A549 (cell line): ENCODE data around the gene NSMCE1. TPM values are rescaled to one million over a fixed set of nuclear protein-coding genes. Genes with fewer than 3 reads are reported as not detected.

ENCODE experiments used
- ATAC-seq, 2 experiments: fragments of 200-7000 bp in 1 of 2; fragments of >200 bp in 1 of 2; cut with Nextera tagmentation in 1 of 2; cut with Tn5 transposase in 1 of 2; 3 replicates each; pipeline versions ENCODE4 v1.8.0 to v1.9.1; 2018 to 2020; ENCODE audit warnings: mild to moderate bottlenecking in 1 of 2, moderate library complexity in 1 of 2
- CTCF ChIA-PET: fragments of 300-600 bp; sonication (Branson Sonifier 250); formaldehyde crosslinking; extraction: SDS; loops from one replicate; lab custom pipeline; 2021; ENCODE audit warnings: antibody characterized with exemption, inconsistent platforms; lab: Yijun Ruan, JAX
- POLR2A ChIA-PET: fragments of 350-600 bp; formaldehyde crosslinking; extraction: SDS; loops from one replicate; lab custom pipeline; 2021; ENCODE audit warnings: antibody characterized with exemption, inconsistent platforms; lab: Yijun Ruan, JAX
- DNase-seq, 2 experiments: peaks; one replicate each; pipeline versions ENCODE4 v3.0.0 to v3.0.0-alpha.2; 2011 to 2016; ENCODE audit warnings: low read depth in 1 of 2, low spot score in 1 of 2
- FAIRE-seq: peaks from 2 replicates; lab custom pipeline; 2011; peaks lifted over from hg19 to GRCh38; lab: Jason Lieb, UNC
- H3K27ac ChIP-seq, 2 experiments: fragments of >200 bp; sonication (Bioruptor Twin); formaldehyde crosslinking; 3 replicates each; pipeline ENCODE4 v1.5.1; 2016 to 2017
- H3K4me1 ChIP-seq: fragments of >200 bp; sonication (Bioruptor Twin); formaldehyde crosslinking; 3 replicates; pipeline ENCODE4 v1.6.1; 2016
- H3K4me2 ChIP-seq: fragments of >200 bp; sonication (Bioruptor Twin); formaldehyde crosslinking; 3 replicates; pipeline ENCODE4 v1.6.1; 2016
- H3K4me3 ChIP-seq: fragments of >200 bp; sonication (Bioruptor Twin); formaldehyde crosslinking; 3 replicates; pipeline ENCODE4 v1.5.1; 2016
- H3K9me3 ChIP-seq: fragments of >200 bp; sonication (Bioruptor Twin); formaldehyde crosslinking; 3 replicates; pipeline ENCODE4 v1.6.1; 2016
- EHMT2 ChIP-seq: fragments of 200-600 bp; sonication (generic); IDR thresholded peaks from 2 replicates; pipeline ENCODE4 v1.6.1; 2016; ENCODE audit warnings: antibody characterized with exemption, low read depth, mild to moderate bottlenecking, moderate library complexity
- HDAC2 ChIP-seq: fragments of 200-600 bp; sonication (generic); IDR thresholded peaks from 2 replicates; pipeline ENCODE4 v1.6.1; 2016
- HOXB5 ChIP-seq: fragments of 250-450 bp; sonication (Bioruptor Pico); IDR thresholded peaks from 2 replicates; pipeline ENCODE4 v1.5.0; 2020; ENCODE audit warnings: mild to moderate bottlenecking, moderate library complexity
- JUNB ChIP-seq: fragments of >200 bp; sonication (Bioruptor Twin); formaldehyde crosslinking; IDR thresholded peaks from 2 replicates; pipeline ENCODE4 v1.6.1; 2016
- KDM5A ChIP-seq: fragments of 200-600 bp; sonication (generic); IDR thresholded peaks from 2 replicates; pipeline ENCODE4 v1.6.1; 2016; ENCODE audit warnings: antibody characterized with exemption, mild to moderate bottlenecking
- MAFK ChIP-seq: fragments of 450-650 bp; IDR thresholded peaks from 2 replicates; pipeline ENCODE4 v1.6.1; 2014; ENCODE audit not compliant: partially characterized antibody
- RAD21 ChIP-seq, 2 experiments: fragments of >200 bp in 1 of 2; sonication (Bioruptor Twin) in 1 of 2; formaldehyde crosslinking in 1 of 2; IDR thresholded peaks in 1 of 2; conservative IDR thresholded peaks in 1 of 2; 2 replicates in 1 of 2; 3 replicates in 1 of 2; pipeline ENCODE4 v1.6.1; 2012 to 2018; ENCODE audit warnings: inconsistent platforms in 1 of 2
- RFX5 ChIP-seq: fragments of 450-650 bp; IDR thresholded peaks from 2 replicates; pipeline ENCODE4 v1.7.1; 2014; ENCODE audit warnings: antibody characterized with exemption, mild to moderate bottlenecking, moderate library complexity
- SMC3 ChIP-seq: fragments of >200 bp; sonication (Bioruptor Twin); formaldehyde crosslinking; IDR thresholded peaks from 3 replicates; pipeline ENCODE4 v1.6.1; 2018; ENCODE audit warnings: inconsistent platforms
- ZNF302 ChIP-seq: fragments of 250-450 bp; sonication (Bioruptor Pico); IDR thresholded peaks from 2 replicates; pipeline ENCODE4 v1.9.0; 2021; ENCODE audit warnings: inconsistent platforms, mild to moderate bottlenecking, moderate library complexity
- WGBS: methylation state at CpG from one replicate; pipeline ENCODE4 v1.1.6; 2017; ENCODE audit errors: missing lambda C conversion rate; 5-methylcytosine and 5-hydroxymethylcytosine counted together
- polyA plus RNA-seq, 4 experiments: library from polyadenylated mRNA; depleted of rRNA in 3 of 4; stranded (reverse); fragments of >200 nt; fragmentation: RNase III in 1 of 4; extraction: RNeasy Plus Mini Kit Qiagen cat#74134 plus additional on column Dnase treatment in 1 of 4; gene quantifications; 2 replicates in 3 of 4; 3 replicates in 1 of 4; pipeline ENCODE4 v1.2.3, GENCODE V29; 2011 to 2017
- TF ChIP-seq, protein P1 (sequence below): IDR thresholded peaks from 2 replicates; pipeline ENCODE4 v1.6.1; 2012; ENCODE audit warnings: low read depth, borderline replicate concordance
- TF ChIP-seq, protein P2 (sequence below): fragments of 250-450 bp; sonication (Bioruptor Pico); IDR thresholded peaks from 2 replicates; pipeline ENCODE4 v1.5.0; 2021; ENCODE audit warnings: mild to moderate bottlenecking, moderate library complexity, borderline replicate concordance
- TF ChIP-seq, protein P3 (sequence below): fragments of 250-450 bp; sonication (Bioruptor Pico); IDR thresholded peaks from 2 replicates; pipeline ENCODE4 v1.5.0; 2020; ENCODE audit warnings: low read depth, mild to moderate bottlenecking, moderate library complexity
- TF ChIP-seq, protein P4 (sequence below): fragments of 200-600 bp; sonication (generic); IDR thresholded peaks from 2 replicates; pipeline ENCODE4 v1.6.1; 2016; ENCODE audit warnings: antibody characterized with exemption, mild to moderate bottlenecking, moderate library complexity

Gene NSMCE1
- polyA plus RNA-seq, 2 of the 4 experiments (the other 2 are of a cell fraction) = 32.0 to 59.9 TPM

DNA sequence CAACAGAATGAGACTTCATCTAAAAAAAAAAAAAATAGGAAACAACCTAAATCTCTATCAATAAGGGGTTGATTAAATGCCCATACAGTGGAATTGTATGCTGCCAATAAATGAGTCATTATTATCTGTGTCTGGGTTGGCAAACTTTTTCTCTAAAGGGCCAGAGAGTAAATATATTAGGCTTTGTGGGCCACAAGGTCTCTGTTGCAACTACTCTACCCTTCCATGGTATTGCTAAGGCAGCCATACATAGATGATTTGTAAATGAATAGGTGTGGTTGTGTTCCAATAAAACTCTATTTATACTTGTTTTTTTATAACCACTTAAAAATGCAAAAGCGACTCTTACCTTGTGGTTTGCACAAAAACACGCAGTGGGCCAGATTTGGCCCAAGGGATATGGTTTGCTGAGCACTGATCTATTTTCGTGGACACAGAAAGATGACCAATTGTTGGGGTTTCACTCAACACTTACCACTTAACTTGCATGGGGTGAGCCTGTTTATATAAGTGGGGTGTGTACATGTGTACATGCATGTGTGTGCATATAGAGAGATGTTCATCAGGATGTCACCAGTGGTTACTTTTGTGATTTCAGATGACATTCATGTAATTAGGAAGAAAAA lies 32.8 kb upstream of the NSMCE1 start (continued):
- TF ChIP-seq, protein P1, sequence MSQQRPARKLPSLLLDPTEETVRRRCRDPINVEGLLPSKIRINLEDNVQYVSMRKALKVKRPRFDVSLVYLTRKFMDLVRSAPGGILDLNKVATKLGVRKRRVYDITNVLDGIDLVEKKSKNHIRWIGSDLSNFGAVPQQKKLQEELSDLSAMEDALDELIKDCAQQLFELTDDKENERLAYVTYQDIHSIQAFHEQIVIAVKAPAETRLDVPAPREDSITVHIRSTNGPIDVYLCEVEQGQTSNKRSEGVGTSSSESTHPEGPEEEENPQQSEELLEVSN = no peak
- TF ChIP-seq RAD21 (conservative IDR thresholded peaks at IDR 0.05 in 1 of 2, IDR thresholded peaks at IDR 0.05 in 1 of 2) = no peak
- no peak for TF ChIP-seq JUNB
- TF ChIP-seq RFX5 = no peak
- TF ChIP-seq, protein P2, sequence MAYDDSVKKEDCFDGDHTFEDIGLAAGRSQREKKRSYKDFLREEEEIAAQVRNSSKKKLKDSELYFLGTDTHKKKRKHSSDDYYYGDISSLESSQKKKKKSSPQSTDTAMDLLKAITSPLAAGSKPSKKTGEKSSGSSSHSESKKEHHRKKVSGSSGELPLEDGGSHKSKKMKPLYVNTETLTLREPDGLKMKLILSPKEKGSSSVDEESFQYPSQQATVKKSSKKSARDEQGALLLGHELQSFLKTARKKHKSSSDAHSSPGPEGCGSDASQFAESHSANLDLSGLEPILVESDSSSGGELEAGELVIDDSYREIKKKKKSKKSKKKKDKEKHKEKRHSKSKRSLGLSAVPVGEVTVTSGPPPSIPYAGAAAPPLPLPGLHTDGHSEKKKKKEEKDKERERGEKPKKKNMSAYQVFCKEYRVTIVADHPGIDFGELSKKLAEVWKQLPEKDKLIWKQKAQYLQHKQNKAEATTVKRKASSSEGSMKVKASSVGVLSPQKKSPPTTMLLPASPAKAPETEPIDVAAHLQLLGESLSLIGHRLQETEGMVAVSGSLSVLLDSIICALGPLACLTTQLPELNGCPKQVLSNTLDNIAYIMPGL = no peak
- TF ChIP-seq, all 56 proteins: peak for 0

DNA sequence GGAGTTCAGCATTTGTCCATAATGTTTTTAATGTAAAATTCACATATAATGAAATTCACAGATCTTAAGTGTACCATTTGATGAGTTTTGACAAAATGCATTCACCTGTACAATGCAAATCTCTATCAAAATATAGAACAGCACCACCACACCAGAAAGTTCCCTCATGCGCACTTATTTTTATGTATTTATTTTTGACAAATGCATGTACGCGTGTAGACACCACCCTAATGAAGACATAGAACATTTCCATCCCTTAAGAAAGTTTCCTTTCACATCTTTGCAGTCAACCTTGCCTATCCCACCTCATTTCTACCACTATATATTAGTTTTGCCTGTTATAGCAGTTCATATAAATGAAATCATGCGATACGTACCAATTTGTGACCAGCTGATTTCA lies 29.6 kb upstream of the NSMCE1 start:
- DNase-seq = no peak
- Histone ChIP-seq H3K4me3 (no peak overlapping the region), H3K27ac (no peak overlapping the region), H3K4me2 (no peak overlapping the region), H3K4me1 (no peaks in the 10 kb centered on the region), H3K9me3 (no peaks in the 10 kb centered on the region)
- no peak for TF ChIP-seq RAD21 (conservative IDR thresholded peaks at IDR 0.05 in 1 of 2, IDR thresholded peaks at IDR 0.05 in 1 of 2)
- TF ChIP-seq, protein P3, sequence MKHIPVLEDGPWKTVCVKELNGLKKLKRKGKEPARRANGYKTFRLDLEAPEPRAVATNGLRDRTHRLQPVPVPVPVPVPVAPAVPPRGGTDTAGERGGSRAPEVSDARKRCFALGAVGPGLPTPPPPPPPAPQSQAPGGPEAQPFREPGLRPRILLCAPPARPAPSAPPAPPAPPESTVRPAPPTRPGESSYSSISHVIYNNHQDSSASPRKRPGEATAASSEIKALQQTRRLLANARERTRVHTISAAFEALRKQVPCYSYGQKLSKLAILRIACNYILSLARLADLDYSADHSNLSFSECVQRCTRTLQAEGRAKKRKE (CRISPR knock-in tag) = no peak
- TF ChIP-seq HOXB5 (CRISPR knock-in tag) = no peak
- no peak for TF ChIP-seq RFX5
- no peak for TF ChIP-seq HDAC2
- WGBS = 95% methylated on average over 5 of the region's 5 CpGs
- POLR2A ChIA-PET = no interaction called here
- no peak for ATAC-seq
- CTCF ChIA-PET = interaction anchor here (1.0 to 3.1 kb wide), 4 partner anchors 8 to 63 kb away, joined by 3 to 13 read pairs (median 3); no protein-coding TSS in a partner anchor
- no peak for FAIRE-seq

DNA sequence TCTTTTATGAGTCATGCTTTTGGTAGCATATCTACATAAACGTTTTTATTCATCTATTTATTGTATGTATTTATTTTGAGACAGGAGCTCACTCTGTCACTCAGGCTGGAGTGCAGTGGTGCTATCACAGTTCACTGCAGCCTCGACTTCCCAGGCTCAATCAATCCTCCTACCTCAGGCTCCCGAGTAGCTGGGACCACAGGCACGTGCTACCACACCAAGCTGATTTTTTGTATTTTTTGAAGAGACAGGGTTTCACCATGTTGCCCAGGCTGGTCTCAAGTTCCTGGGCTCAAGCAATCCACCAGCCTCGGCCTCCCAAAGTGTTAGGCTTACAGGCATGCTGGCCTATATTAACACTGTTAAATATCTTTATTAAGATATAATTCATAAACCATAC lies 24.8 kb upstream of the NSMCE1 start:
- H3K9me3 ChIP-seq = no peaks in the 10 kb centered on the region
- no peak for ATAC-seq
- H3K4me3 ChIP-seq = no peak overlapping the region
- H3K4me2 ChIP-seq = no peak overlapping the region
- DNase-seq = no peak
- WGBS = 52% methylated on average over 5 of the region's 5 CpGs
- POLR2A ChIA-PET = no interaction called here
- H3K4me1 ChIP-seq = no peaks in the 10 kb centered on the region
- CTCF ChIA-PET = interaction anchor here (1.0 kb wide), 1 partner anchor 50 kb away, joined by 3 read pairs; no protein-coding TSS in a partner anchor
- no peak for FAIRE-seq
- no peak overlapping the region for H3K27ac ChIP-seq
- TF ChIP-seq, protein P3 (CRISPR knock-in tag) = no peak
- TF ChIP-seq ZNF302 (CRISPR knock-in tag) (no peak), EHMT2 (no peak), MAFK (no peak), KDM5A (no peak), SMC3 (no peak)
- TF ChIP-seq, protein P4, sequence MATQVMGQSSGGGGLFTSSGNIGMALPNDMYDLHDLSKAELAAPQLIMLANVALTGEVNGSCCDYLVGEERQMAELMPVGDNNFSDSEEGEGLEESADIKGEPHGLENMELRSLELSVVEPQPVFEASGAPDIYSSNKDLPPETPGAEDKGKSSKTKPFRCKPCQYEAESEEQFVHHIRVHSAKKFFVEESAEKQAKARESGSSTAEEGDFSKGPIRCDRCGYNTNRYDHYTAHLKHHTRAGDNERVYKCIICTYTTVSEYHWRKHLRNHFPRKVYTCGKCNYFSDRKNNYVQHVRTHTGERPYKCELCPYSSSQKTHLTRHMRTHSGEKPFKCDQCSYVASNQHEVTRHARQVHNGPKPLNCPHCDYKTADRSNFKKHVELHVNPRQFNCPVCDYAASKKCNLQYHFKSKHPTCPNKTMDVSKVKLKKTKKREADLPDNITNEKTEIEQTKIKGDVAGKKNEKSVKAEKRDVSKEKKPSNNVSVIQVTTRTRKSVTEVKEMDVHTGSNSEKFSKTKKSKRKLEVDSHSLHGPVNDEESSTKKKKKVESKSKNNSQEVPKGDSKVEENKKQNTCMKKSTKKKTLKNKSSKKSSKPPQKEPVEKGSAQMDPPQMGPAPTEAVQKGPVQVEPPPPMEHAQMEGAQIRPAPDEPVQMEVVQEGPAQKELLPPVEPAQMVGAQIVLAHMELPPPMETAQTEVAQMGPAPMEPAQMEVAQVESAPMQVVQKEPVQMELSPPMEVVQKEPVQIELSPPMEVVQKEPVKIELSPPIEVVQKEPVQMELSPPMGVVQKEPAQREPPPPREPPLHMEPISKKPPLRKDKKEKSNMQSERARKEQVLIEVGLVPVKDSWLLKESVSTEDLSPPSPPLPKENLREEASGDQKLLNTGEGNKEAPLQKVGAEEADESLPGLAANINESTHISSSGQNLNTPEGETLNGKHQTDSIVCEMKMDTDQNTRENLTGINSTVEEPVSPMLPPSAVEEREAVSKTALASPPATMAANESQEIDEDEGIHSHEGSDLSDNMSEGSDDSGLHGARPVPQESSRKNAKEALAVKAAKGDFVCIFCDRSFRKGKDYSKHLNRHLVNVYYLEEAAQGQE = no peak
